OCI-LY3 (cell line): Measurements from ENCODE around the gene CRYBG3.

Source experiments
- H2AFZ ChIP-seq: fragments of 200-600, 300-600 bp; shearing (Covaris generic); 2 replicates; pipeline ENCODE4 v1.6.0; 2014; ENCODE audit warnings: antibody characterized with exemption, low read depth, low read length
- H3K27ac ChIP-seq: fragments of 200-600, 300-600 bp; sonication (generic); 2 replicates; pipeline ENCODE4 v1.5.1; 2014; ENCODE audit warnings: mild to moderate bottlenecking, low read length, moderate library complexity, mixed read lengths
- H3K27me3 ChIP-seq: fragments of 200-600, 300-600 bp; sonication (generic); 2 replicates; pipeline ENCODE4 v1.6.1; 2014; ENCODE audit warnings: low read depth, low read length, mixed read lengths
- H3K36me3 ChIP-seq: fragments of 200-600, 300-600 bp; sonication (generic); replicated peaks from 2 replicates; pipeline ENCODE3; 2014; ENCODE audit warnings: low read depth, low read length, mixed read lengths
- H3K4me1 ChIP-seq: fragments of 300-600, 200-600 bp; sonication (generic); 2 replicates; pipeline ENCODE4 v1.6.1; 2014; ENCODE audit warnings: low read length, mixed read lengths
- H3K4me2 ChIP-seq: fragments of 200-600, 300-600 bp; sonication (generic); 2 replicates; pipeline ENCODE4 v1.6.1; 2014; ENCODE audit warnings: low read length, mixed read lengths
- H3K4me3 ChIP-seq: fragments of 300-600, 200-600 bp; sonication (generic); 2 replicates; pipeline ENCODE4 v1.5.1; 2014; ENCODE audit warnings: antibody characterized with exemption, mild to moderate bottlenecking, low read length, moderate library complexity
- H3K79me2 ChIP-seq: fragments of 300-600, 200-600 bp; shearing (Covaris generic); 2 replicates; pipeline ENCODE4 v1.6.1; 2014; ENCODE audit warnings: mild to moderate bottlenecking, low read length, mixed read lengths
- H3K9ac ChIP-seq: fragments of 300-600, 200-600 bp; shearing (Covaris generic); 2 replicates; pipeline ENCODE4 v1.6.0; 2014; ENCODE audit warnings: mild to moderate bottlenecking, low read length, moderate library complexity
- H3K9me3 ChIP-seq: fragments of 200-600, 300-600 bp; shearing (Covaris generic); 2 replicates; pipeline ENCODE4 v1.6.1; 2014; ENCODE audit warnings: low read length, mixed read lengths; ENCODE audit not compliant: insufficient read depth
- H4K20me1 ChIP-seq: fragments of 200-600, 300-600 bp; sonication (generic); 2 replicates; pipeline ENCODE4 v1.6.1; 2016; ENCODE audit warnings: low read length, mixed read lengths; ENCODE audit not compliant: insufficient read depth
- CTCF ChIP-seq: fragments of 200-600, 300-600 bp; sonication (generic); IDR thresholded peaks from 2 replicates; pipeline ENCODE4 v1.5.1; 2014; ENCODE audit warnings: antibody characterized with exemption, low read length, low read depth
- EZH2phosphoT487 ChIP-seq: fragments of 200-600 bp; shearing (Covaris generic); IDR thresholded peaks from 2 replicates; pipeline ENCODE4 v1.6.1; 2018; ENCODE audit warnings: antibody characterized with exemption, mixed run types, low read depth

CRYBG3 gene

GRCh38 chr3:97816811-97817210, 5.0 kb upstream of the CRYBG3 start:
- no peak overlapping the region for H3K27ac ChIP-seq
- no peak overlapping the region for H2AFZ ChIP-seq
- no peaks in the 10 kb centered on the region for H3K9me3 ChIP-seq
- H3K4me2 ChIP-seq = no peak overlapping the region
- no peaks in the 10 kb centered on the region for H4K20me1 ChIP-seq
- no peaks in the 10 kb centered on the region for H3K36me3 ChIP-seq
- H3K79me2 ChIP-seq = no peaks in the 10 kb centered on the region
- no peaks in the 10 kb centered on the region for H3K27me3 ChIP-seq
- no peak overlapping the region for H3K9ac ChIP-seq
- no peak for TF ChIP-seq EZH2phosphoT487
- no peak for TF ChIP-seq CTCF
- no peak overlapping the region for H3K4me3 ChIP-seq
- peaks cover 20% of the 10 kb centered on the region for H3K4me1 ChIP-seq

- H2AFZ ChIP-seq = no peak overlapping the region
- no peaks in the 10 kb centered on the region for H4K20me1 ChIP-seq
- TF ChIP-seq CTCF = no peak
- no peak for TF ChIP-seq EZH2phosphoT487
- no peak overlapping the region for H3K4me2 ChIP-seq
- no peaks in the 10 kb centered on the region for H3K79me2 ChIP-seq
- no peak overlapping the region for H3K27ac ChIP-seq
- peaks cover 24% of the 10 kb centered on the region for H3K4me1 ChIP-seq
- no peaks in the 10 kb centered on the region for H3K36me3 ChIP-seq
- H3K27me3 ChIP-seq = peaks cover 6% of the 10 kb centered on the region; the same call in 1 of the 2 replicates
- H3K9ac ChIP-seq = no peak overlapping the region
- no peaks in the 10 kb centered on the region for H3K9me3 ChIP-seq
- H3K4me3 ChIP-seq = no peak overlapping the region
These were observed 3.8 kb upstream of the CRYBG3 start for GRCh38 chr3:97817965-97818364.

- no peak for TF ChIP-seq CTCF
- no peak for TF ChIP-seq EZH2phosphoT487
- Histone ChIP-seq H2AFZ (peak overlapping the region; percentile 93; the same call in 1 of the 2 replicates), H3K9ac (peak overlapping the region; percentile 74), H4K20me1 (peaks cover 2% of the 10 kb centered on the region), H3K4me3 (peak overlapping the region; percentile 87), H3K27me3 (peaks cover 14% of the 10 kb centered on the region; the same call in 1 of the 2 replicates), H3K79me2 (no peaks in the 10 kb centered on the region), H3K9me3 (no peaks in the 10 kb centered on the region), H3K4me2 (peak overlapping the region; percentile 95), H3K27ac (no peak overlapping the region), H3K36me3 (no peaks in the 10 kb centered on the region), H3K4me1 (peaks cover 21% of the 10 kb centered on the region)
These were observed 1.0 kb upstream of the CRYBG3 start for GRCh38 chr3:97820780-97821179.

GRCh38 chr3:97821287-97821773, 481 bp upstream of the CRYBG3 start:
- Histone ChIP-seq H3K9ac (peak overlapping the region; percentile 74), H3K9me3 (no peaks in the 10 kb centered on the region), H3K36me3 (no peaks in the 10 kb centered on the region), H4K20me1 (peaks cover 2% of the 10 kb centered on the region), H3K79me2 (no peaks in the 10 kb centered on the region), H3K4me3 (peak overlapping the region; percentile 87), H3K4me1 (peaks cover 16% of the 10 kb centered on the region), H3K27ac (peak overlapping the region; percentile 8; the same call in 1 of the 2 replicates), H3K27me3 (peaks cover 14% of the 10 kb centered on the region; the same call in 1 of the 2 replicates), H2AFZ (peak overlapping the region; percentile 93), H3K4me2 (peak overlapping the region; percentile 95)
- TF ChIP-seq CTCF = no peak
- no peak for TF ChIP-seq EZH2phosphoT487
